Measurements from ENCODE around the gene EVX2. TPM values are rescaled to one million over a fixed set of nuclear protein-coding genes. Genes with fewer than 3 reads are reported as not detected.

EVX2 gene
- total RNA-seq, 1 experiment from 2014 or later, result not detected

- DNase-seq, result peak; percentile 73
- Mint-ChIP-seq H3K9me3 (ENCODE audit: low read depth, unreplicated experiment) (no peaks in the 10 kb centered on the region), H3K36me3 (ENCODE audit: insufficient read depth, unreplicated experiment) (no peaks in the 10 kb centered on the region), H3K4me3 (ENCODE audit: low read depth, unreplicated experiment) (peak overlapping the region; percentile 62), H3K4me1 (ENCODE audit: low read depth, unreplicated experiment) (no peaks in the 10 kb centered on the region), H3K27me3 (ENCODE audit: unreplicated experiment) (peaks cover 52% of the 10 kb centered on the region), H3K27ac (ENCODE audit: unreplicated experiment) (no peak overlapping the region)
- CTCF ChIA-PET, result interaction anchor here (1.0 to 1.4 kb wide), 3 partner anchors 398 to 837 kb away, joined by 3 to 8 read pairs (median 3); no protein-coding TSS in a partner anchor
- intact Hi-C loops (cut with micrococcal nuclease; ENCODE audit: unreplicated experiment), result no loop called here
- TF ChIP-seq, protein P1, sequence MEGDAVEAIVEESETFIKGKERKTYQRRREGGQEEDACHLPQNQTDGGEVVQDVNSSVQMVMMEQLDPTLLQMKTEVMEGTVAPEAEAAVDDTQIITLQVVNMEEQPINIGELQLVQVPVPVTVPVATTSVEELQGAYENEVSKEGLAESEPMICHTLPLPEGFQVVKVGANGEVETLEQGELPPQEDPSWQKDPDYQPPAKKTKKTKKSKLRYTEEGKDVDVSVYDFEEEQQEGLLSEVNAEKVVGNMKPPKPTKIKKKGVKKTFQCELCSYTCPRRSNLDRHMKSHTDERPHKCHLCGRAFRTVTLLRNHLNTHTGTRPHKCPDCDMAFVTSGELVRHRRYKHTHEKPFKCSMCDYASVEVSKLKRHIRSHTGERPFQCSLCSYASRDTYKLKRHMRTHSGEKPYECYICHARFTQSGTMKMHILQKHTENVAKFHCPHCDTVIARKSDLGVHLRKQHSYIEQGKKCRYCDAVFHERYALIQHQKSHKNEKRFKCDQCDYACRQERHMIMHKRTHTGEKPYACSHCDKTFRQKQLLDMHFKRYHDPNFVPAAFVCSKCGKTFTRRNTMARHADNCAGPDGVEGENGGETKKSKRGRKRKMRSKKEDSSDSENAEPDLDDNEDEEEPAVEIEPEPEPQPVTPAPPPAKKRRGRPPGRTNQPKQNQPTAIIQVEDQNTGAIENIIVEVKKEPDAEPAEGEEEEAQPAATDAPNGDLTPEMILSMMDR (IDR thresholded peaks at IDR 0.05; ENCODE audit: unreplicated experiment), result peak; percentile 83
- no TSS peak for BruUV-seq (replicated peaks)
These were observed 4.5 kb upstream of the EVX2 start for GRCh38 chr2:176088048-176088936.

GRCh38 chr2:176087330-176088047 lies 3.7 kb upstream of the EVX2 start:
- Mint-ChIP-seq H3K4me3 (ENCODE audit: low read depth, unreplicated experiment) (peak overlapping the region; percentile 62), H3K27me3 (ENCODE audit: unreplicated experiment) (peaks cover 52% of the 10 kb centered on the region), H3K4me1 (ENCODE audit: low read depth, unreplicated experiment) (no peaks in the 10 kb centered on the region), H3K36me3 (ENCODE audit: insufficient read depth, unreplicated experiment) (no peaks in the 10 kb centered on the region), H3K27ac (ENCODE audit: unreplicated experiment) (no peak overlapping the region), H3K9me3 (ENCODE audit: low read depth, unreplicated experiment) (peaks cover 2% of the 10 kb centered on the region)
- intact Hi-C loops (cut with micrococcal nuclease; ENCODE audit: unreplicated experiment), result loop anchor here (2.0 kb wide), 2 partner anchors 397 to 721 kb away; no protein-coding TSS in a partner anchor
- CTCF ChIA-PET, result interaction anchor here (1.3 to 1.4 kb wide), 2 partner anchors 397 to 399 kb away, joined by 3 to 8 read pairs; no protein-coding TSS in a partner anchor
- DNase-seq, result no peak
- TF ChIP-seq, protein P1 (IDR thresholded peaks at IDR 0.05; ENCODE audit: unreplicated experiment), result no peak
- BruUV-seq (replicated peaks), result no TSS peak

GRCh38 chr2:176085861-176086771 lies 2.4 kb upstream of the EVX2 start:
- BruUV-seq (replicated peaks), result no TSS peak
- intact Hi-C loops (cut with micrococcal nuclease; ENCODE audit: unreplicated experiment), result loop anchor here (2.0 kb wide), 2 partner anchors 395 to 719 kb away; no protein-coding TSS in a partner anchor
- Mint-ChIP-seq H3K4me3 (ENCODE audit: low read depth, unreplicated experiment) (no peak overlapping the region), H3K36me3 (ENCODE audit: insufficient read depth, unreplicated experiment) (no peaks in the 10 kb centered on the region), H3K9me3 (ENCODE audit: low read depth, unreplicated experiment) (peaks cover 2% of the 10 kb centered on the region), H3K27ac (ENCODE audit: unreplicated experiment) (no peak overlapping the region), H3K4me1 (ENCODE audit: low read depth, unreplicated experiment) (no peaks in the 10 kb centered on the region), H3K27me3 (ENCODE audit: unreplicated experiment) (peaks cover 41% of the 10 kb centered on the region)
- TF ChIP-seq, protein P1 (IDR thresholded peaks at IDR 0.05; ENCODE audit: unreplicated experiment), result peak; percentile 52
- CTCF ChIA-PET, result interaction anchor here (1.7 kb wide), 1 partner anchor 396 kb away, joined by 3 read pairs; no protein-coding TSS in a partner anchor
- DNase-seq, result peak; percentile 34

All from Calu3 (cell line).